Ascending aorta (tissue), 2 donors: ENCODE results near the gene GRIK1. TPM values are rescaled to one million over a fixed set of nuclear protein-coding genes. Genes with fewer than 3 reads are reported as not detected.

ENCODE experiments used
- DNase-seq, 2 donors: peaks; one replicate each; pipeline ENCODE4 v3.0.0-alpha.2; 2019; ENCODE audit warnings: low spot score in 2 of 2
- H3K27ac ChIP-seq, 2 donors: fragments of 200-600 bp; sonication (generic); one replicate each; pipeline ENCODE4 v1.5.1; 2016 to 2017; ENCODE audit warnings: mild to moderate bottlenecking in 1 of 2
- H3K27me3 ChIP-seq: fragments of 200-600 bp; sonication (generic); one replicate; pipeline ENCODE4 v1.5.1; 2017
- H3K36me3 ChIP-seq, 2 donors: fragments of 200-600 bp; sonication (generic); one replicate each; pipeline ENCODE4 v1.5.1; 2016
- H3K4me1 ChIP-seq, 2 donors: fragments of 200-600 bp; sonication (generic); one replicate each; pipeline ENCODE4 v1.5.1; 2016 to 2017; ENCODE audit warnings: mild to moderate bottlenecking in 1 of 2
- H3K4me3 ChIP-seq, 2 donors: fragments of 200-600 bp; sonication (generic); one replicate each; pipeline ENCODE4 v1.5.1; 2016 to 2017; ENCODE audit warnings: mild to moderate bottlenecking in 1 of 2
- H3K9me3 ChIP-seq, 2 donors: fragments of 200-600 bp; sonication (generic); one replicate each; pipeline ENCODE4 v1.5.1; 2016
- intact Hi-C: fragments of 100-400 bp; cut with DNase I; formaldehyde crosslinking; loops from one replicate; pipeline ENCODE4 v1.15.1; 2023
- total RNA-seq: library from RNA; depleted of rRNA; stranded (reverse); fragments of >200 nt; gene quantifications from one replicate; pipeline ENCODE4 v1.1.0, GENCODE V29; 2016
- TF ChIP-seq, protein P1 (sequence below), 3 experiments: fragments of 200-600 bp in 2 of 3; fragments of 450-650 bp in 1 of 3; sonication (generic) in 2 of 3; IDR thresholded peaks; one replicate each; pipeline ENCODE4 v1.5.1; 2016 to 2019; ENCODE audit warnings: antibody characterized with exemption in 3 of 3, mild to moderate bottlenecking in 1 of 3, moderate library complexity in 1 of 3

The GRIK1 gene
- total RNA-seq, 1 donor from 2014 or later = not detected

- H3K36me3 ChIP-seq = no peaks in the 10 kb centered on the region
- TF ChIP-seq, protein P1, sequence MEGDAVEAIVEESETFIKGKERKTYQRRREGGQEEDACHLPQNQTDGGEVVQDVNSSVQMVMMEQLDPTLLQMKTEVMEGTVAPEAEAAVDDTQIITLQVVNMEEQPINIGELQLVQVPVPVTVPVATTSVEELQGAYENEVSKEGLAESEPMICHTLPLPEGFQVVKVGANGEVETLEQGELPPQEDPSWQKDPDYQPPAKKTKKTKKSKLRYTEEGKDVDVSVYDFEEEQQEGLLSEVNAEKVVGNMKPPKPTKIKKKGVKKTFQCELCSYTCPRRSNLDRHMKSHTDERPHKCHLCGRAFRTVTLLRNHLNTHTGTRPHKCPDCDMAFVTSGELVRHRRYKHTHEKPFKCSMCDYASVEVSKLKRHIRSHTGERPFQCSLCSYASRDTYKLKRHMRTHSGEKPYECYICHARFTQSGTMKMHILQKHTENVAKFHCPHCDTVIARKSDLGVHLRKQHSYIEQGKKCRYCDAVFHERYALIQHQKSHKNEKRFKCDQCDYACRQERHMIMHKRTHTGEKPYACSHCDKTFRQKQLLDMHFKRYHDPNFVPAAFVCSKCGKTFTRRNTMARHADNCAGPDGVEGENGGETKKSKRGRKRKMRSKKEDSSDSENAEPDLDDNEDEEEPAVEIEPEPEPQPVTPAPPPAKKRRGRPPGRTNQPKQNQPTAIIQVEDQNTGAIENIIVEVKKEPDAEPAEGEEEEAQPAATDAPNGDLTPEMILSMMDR (IDR thresholded peaks at IDR 0.05) = no peak
These were observed 419.6 kb downstream of the GRIK1 start for GRCh38 chr21:29520171-29520570.

GRCh38 chr21:29514652-29515247 lies 425.0 kb downstream of the GRIK1 start:
- DNase-seq = no peak
- intact Hi-C loops = no loop called here
- TF ChIP-seq, protein P1 (IDR thresholded peaks at IDR 0.05) = no peak
- no peaks in the 10 kb centered on the region for H3K27me3 ChIP-seq
- no peaks in the 10 kb centered on the region for H3K4me1 ChIP-seq
- no peak overlapping the region for H3K4me3 ChIP-seq
- peaks cover 6 to 7% of the 10 kb centered on the region in 2 donors for H3K9me3 ChIP-seq
- no peaks in the 10 kb centered on the region for H3K36me3 ChIP-seq
- no peak overlapping the region for H3K27ac ChIP-seq

More at GRCh38 chr21:29520171-29520570, 419.6 kb downstream of the GRIK1 start:
- no peak for DNase-seq
- Histone ChIP-seq H3K4me1 (no peaks in the 10 kb centered on the region), H3K27ac (no peak overlapping the region), H3K9me3 (no peaks in the 10 kb centered on the region), H3K27me3 (no peaks in the 10 kb centered on the region), H3K4me3 (no peak overlapping the region)
- intact Hi-C loops = no loop called here

- peaks cover 6 to 7% of the 10 kb centered on the region in 2 donors for H3K9me3 ChIP-seq
- intact Hi-C loops = no loop called here
- H3K4me1 ChIP-seq = no peaks in the 10 kb centered on the region
- DNase-seq = no peak
- H3K27me3 ChIP-seq = no peaks in the 10 kb centered on the region
- no peak overlapping the region for H3K4me3 ChIP-seq
- TF ChIP-seq, protein P1 (IDR thresholded peaks at IDR 0.05) = no peak
- H3K27ac ChIP-seq = no peak overlapping the region
- no peaks in the 10 kb centered on the region for H3K36me3 ChIP-seq
These were observed 426.3 kb downstream of the GRIK1 start for GRCh38 chr21:29513535-29513934.

- H3K27me3 ChIP-seq = no peaks in the 10 kb centered on the region
- intact Hi-C loops = no loop called here
- H3K4me1 ChIP-seq = no peaks in the 10 kb centered on the region
- DNase-seq = no peak
- peaks cover 6 to 7% of the 10 kb centered on the region in 2 donors for H3K9me3 ChIP-seq
- H3K4me3 ChIP-seq = no peak overlapping the region
- H3K36me3 ChIP-seq = no peaks in the 10 kb centered on the region
- TF ChIP-seq, protein P1 (IDR thresholded peaks at IDR 0.05) = no peak
- H3K27ac ChIP-seq = no peak overlapping the region
These were observed 428.7 kb downstream of the GRIK1 start for GRCh38 chr21:29511096-29511495.

DNA sequence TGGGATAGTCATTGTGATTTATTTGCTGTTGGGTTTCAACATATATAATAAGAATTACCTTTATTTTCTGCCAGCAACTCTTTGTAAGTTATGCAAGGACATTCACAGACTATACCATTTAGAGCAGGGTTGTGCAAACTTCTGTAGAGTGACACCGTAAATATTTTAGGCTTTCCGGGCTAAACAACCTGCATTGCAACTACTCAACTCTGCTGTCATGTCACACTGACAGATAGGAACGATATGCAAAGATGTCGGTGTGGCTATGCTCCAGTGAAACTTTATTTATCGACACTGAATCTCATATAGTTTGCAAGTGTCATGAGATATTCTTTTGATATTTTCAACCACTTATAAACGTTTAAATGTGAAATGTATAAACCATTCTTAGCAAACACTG lies 430.7 kb downstream of the GRIK1 start:
- Histone ChIP-seq H3K9me3 (peaks cover 0 to 5% of the 10 kb centered on the region in 2 donors), H3K4me3 (no peak overlapping the region), H3K4me1 (no peaks in the 10 kb centered on the region), H3K27ac (no peak overlapping the region), H3K36me3 (no peaks in the 10 kb centered on the region), H3K27me3 (no peaks in the 10 kb centered on the region)
- TF ChIP-seq, protein P1 (IDR thresholded peaks at IDR 0.05) = no peak
- no peak for DNase-seq
- intact Hi-C loops = no loop called here

DNA sequence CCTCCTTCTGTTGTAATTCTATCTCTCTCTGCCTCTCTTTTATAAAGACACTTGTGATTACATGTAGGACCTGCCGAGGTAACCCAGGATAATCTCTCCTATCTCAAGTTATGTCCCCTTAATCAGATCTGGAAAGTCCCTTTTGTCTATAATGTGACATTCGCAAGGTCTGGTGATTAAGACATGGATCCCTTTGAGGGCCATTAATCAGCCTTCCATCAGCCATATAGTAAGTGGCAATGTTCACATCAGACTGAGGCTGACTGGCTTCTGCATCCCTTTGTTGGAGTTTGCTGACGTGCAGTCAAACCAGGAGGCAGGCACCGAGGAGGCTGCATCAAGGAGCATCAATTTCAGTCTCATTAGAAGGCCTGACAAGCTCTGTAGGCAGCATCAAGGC lies 431.5 kb downstream of the GRIK1 start:
- TF ChIP-seq, protein P1 (IDR thresholded peaks at IDR 0.05) = no peak
- H3K4me1 ChIP-seq = no peaks in the 10 kb centered on the region

More for the DNA sequence above, 431.5 kb downstream of the GRIK1 start:
- intact Hi-C loops = no loop called here
- Histone ChIP-seq H3K9me3 (no peaks in the 10 kb centered on the region), H3K36me3 (no peaks in the 10 kb centered on the region), H3K27ac (no peak overlapping the region), H3K27me3 (no peaks in the 10 kb centered on the region), H3K4me3 (no peak overlapping the region)
- DNase-seq = no peak
